SK-N-SH (cell line): ENCODE measurements around the gene PSTPIP1.

ENCODE experiments used
- CHD2 ChIP-seq: fragments of 150-350 bp; IDR thresholded peaks from 2 replicates; pipeline ENCODE4 v1.6.1; 2018; ENCODE audit warnings: low read length; ENCODE audit not compliant: partially characterized antibody
- CTCF ChIP-seq: fragments of 200-600 bp; sonication (generic); IDR thresholded peaks from 2 replicates; pipeline ENCODE4 v1.6.1; 2017; ENCODE audit warnings: antibody characterized with exemption, mild to moderate bottlenecking, moderate library complexity
- ELF1 ChIP-seq: IDR thresholded peaks from 2 replicates; pipeline ENCODE4 v1.4.0; 2012
- EP300 ChIP-seq, 2 experiments: IDR thresholded peaks; 2 replicates each; pipeline versions ENCODE4 v1.4.0 to v1.6.1; 2012; ENCODE audit warnings: borderline replicate concordance in 1 of 2, low read depth in 1 of 2, low read length in 1 of 2
- GATA2 ChIP-seq: sonication (generic); formaldehyde crosslinking; IDR thresholded peaks from 2 replicates; pipeline ENCODE4 v1.5.0; 2020; ENCODE audit warnings: mild to moderate bottlenecking, missing genetic modification reagents
- POLR2AphosphoS5 ChIP-seq: IDR thresholded peaks from 2 replicates; pipeline ENCODE4 v1.6.1; 2012; ENCODE audit warnings: low read depth, low read length
- RFX5 ChIP-seq: IDR thresholded peaks from 2 replicates; pipeline ENCODE4 v1.6.1; 2012; ENCODE audit warnings: mild to moderate bottlenecking, improper control_type of control experiment, low read length
- SIN3A ChIP-seq: IDR thresholded peaks from 2 replicates; pipeline ENCODE4 v1.6.1; 2012; ENCODE audit warnings: low read depth, mild to moderate bottlenecking, low read length, moderate library complexity, borderline replicate concordance
- TAF1 ChIP-seq: IDR thresholded peaks from 2 replicates; pipeline ENCODE4 v1.6.1; 2012; ENCODE audit warnings: low read depth, mild to moderate bottlenecking, low read length, moderate library complexity, borderline replicate concordance
- USF1 ChIP-seq: IDR thresholded peaks from 2 replicates; pipeline ENCODE4 v1.4.0; 2012; ENCODE audit warnings: low read depth, borderline replicate concordance

- TF ChIP-seq CTCF: no peak
- no peak for TF ChIP-seq USF1
- TF ChIP-seq TAF1: no peak
- TF ChIP-seq RFX5: no peak
- TF ChIP-seq ELF1: no peak
- no peak for TF ChIP-seq CHD2
- no peak for TF ChIP-seq POLR2AphosphoS5
- no peak for TF ChIP-seq EP300 (IDR thresholded peaks at IDR 0.05; ENCODE audit: borderline replicate concordance in 1 of 2, low read depth in 1 of 2, low read length in 1 of 2)
- TF ChIP-seq SIN3A: no peak
- no peak for TF ChIP-seq GATA2 (CRISPR knock-in tag)
These were observed 47.5 kb upstream of the PSTPIP1 start for GRCh38 chr15:76947454-76947853.
